ENCODE measurements around the gene NHLH1.
A peak's percentile ranks its signal among the peaks of the same experiment; 100 is the strongest.

NHLH1 gene

GRCh38 chr1:160410406-160411005, 43.6 kb downstream of the NHLH1 start:
- peaks cover 7% of the 10 kb centered on the region for H3K4me1 ChIP-seq (ENCODE audit: control insufficient read depth, insufficient read depth, low read length)
- no peak overlapping the region for H3K9ac ChIP-seq (ENCODE audit: low read length)
- H3K4me3 ChIP-seq (ENCODE audit: low read length), result no peak overlapping the region
- H3K36me3 ChIP-seq (ENCODE audit: control insufficient read depth, insufficient read depth, low read length), result no peaks in the 10 kb centered on the region
- peak overlapping the region; percentile 66 for H3K27ac ChIP-seq (ENCODE audit: low read depth, low read length)
- no peaks in the 10 kb centered on the region for H3K27me3 ChIP-seq (ENCODE audit: control insufficient read depth, insufficient read depth, low read length)

GRCh38 chr1:160411271-160412027, 44.6 kb downstream of the NHLH1 start:
- Histone ChIP-seq H3K27me3 (ENCODE audit: control insufficient read depth, insufficient read depth, low read length) (no peaks in the 10 kb centered on the region), H3K4me1 (ENCODE audit: control insufficient read depth, insufficient read depth, low read length) (peaks cover 7% of the 10 kb centered on the region), H3K4me3 (ENCODE audit: low read length) (no peak overlapping the region), H3K27ac (ENCODE audit: low read depth, low read length) (no peak overlapping the region), H3K36me3 (ENCODE audit: control insufficient read depth, insufficient read depth, low read length) (no peaks in the 10 kb centered on the region), H3K9ac (ENCODE audit: low read length) (no peak overlapping the region)

GRCh38 chr1:160412028-160412362, 45.1 kb downstream of the NHLH1 start:
- Histone ChIP-seq H3K4me1 (ENCODE audit: control insufficient read depth, insufficient read depth, low read length) (peaks cover 7% of the 10 kb centered on the region), H3K27me3 (ENCODE audit: control insufficient read depth, insufficient read depth, low read length) (no peaks in the 10 kb centered on the region), H3K27ac (ENCODE audit: low read depth, low read length) (no peak overlapping the region), H3K9ac (ENCODE audit: low read length) (no peak overlapping the region), H3K4me3 (ENCODE audit: low read length) (no peak overlapping the region), H3K36me3 (ENCODE audit: control insufficient read depth, insufficient read depth, low read length) (no peaks in the 10 kb centered on the region)

- Histone ChIP-seq H3K27ac (ENCODE audit: low read depth, low read length) (no peak overlapping the region), H3K4me1 (ENCODE audit: control insufficient read depth, insufficient read depth, low read length) (peaks cover 7% of the 10 kb centered on the region), H3K36me3 (ENCODE audit: control insufficient read depth, insufficient read depth, low read length) (peaks cover 2% of the 10 kb centered on the region), H3K9ac (ENCODE audit: low read length) (no peak overlapping the region), H3K4me3 (ENCODE audit: low read length) (no peak overlapping the region), H3K27me3 (ENCODE audit: control insufficient read depth, insufficient read depth, low read length) (no peaks in the 10 kb centered on the region)
Measured at GRCh38 chr1:160413716-160414115, 46.8 kb downstream of the NHLH1 start.

DNA sequence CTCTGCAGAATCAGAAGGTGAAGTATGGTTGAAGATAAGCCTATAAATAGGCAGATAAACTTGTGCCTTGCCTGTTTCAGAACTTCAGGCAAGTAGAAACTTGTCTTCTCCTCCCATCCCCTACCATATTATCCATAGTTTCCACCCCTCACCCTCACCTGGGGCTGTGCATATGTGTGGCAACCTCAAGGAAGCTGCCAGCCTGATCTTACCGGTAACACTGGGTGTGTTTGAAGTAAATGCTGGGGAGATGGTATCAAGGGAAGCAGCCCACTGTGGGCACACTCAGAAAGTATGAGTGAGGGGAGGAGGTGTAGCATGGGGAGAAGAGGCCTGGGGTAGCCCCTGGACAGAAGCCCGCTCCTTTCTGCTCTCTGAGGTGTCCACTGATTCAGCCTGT, 48.0 kb downstream of the NHLH1 start:
- Histone ChIP-seq H3K36me3 (ENCODE audit: control insufficient read depth, insufficient read depth, low read length) (peaks cover 3% of the 10 kb centered on the region), H3K9ac (ENCODE audit: low read length) (no peak overlapping the region), H3K27me3 (ENCODE audit: control insufficient read depth, insufficient read depth, low read length) (no peaks in the 10 kb centered on the region), H3K27ac (ENCODE audit: low read depth, low read length) (no peak overlapping the region), H3K4me1 (ENCODE audit: control insufficient read depth, insufficient read depth, low read length) (peaks cover 4% of the 10 kb centered on the region), H3K4me3 (ENCODE audit: low read length) (no peak overlapping the region)

- Histone ChIP-seq H3K27ac (ENCODE audit: low read depth, low read length) (no peak overlapping the region), H3K4me1 (ENCODE audit: control insufficient read depth, insufficient read depth, low read length) (no peaks in the 10 kb centered on the region)
Measured at GRCh38 chr1:160415696-160416290, 48.9 kb downstream of the NHLH1 start.

DNA sequence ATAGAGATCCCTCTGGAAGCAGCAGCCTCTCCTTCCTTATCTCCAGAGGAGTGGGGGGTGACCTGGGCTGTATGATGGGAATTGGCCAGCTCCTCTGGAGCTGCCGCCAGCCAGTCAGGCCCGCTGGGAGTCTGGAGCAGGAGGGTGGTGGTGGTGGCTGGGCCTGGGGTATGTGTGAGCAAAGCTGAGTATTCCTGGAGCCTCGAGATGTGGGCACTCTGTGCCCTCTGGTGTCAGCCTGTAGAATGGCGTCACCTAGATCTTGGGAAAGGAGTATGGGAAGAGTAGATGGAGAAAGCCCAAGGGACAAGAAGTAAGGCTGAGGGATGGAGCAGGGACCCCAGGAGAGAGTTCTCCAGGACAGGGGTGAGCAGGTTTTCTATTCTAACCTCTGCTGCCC, 49.5 kb downstream of the NHLH1 start:
- H3K9ac ChIP-seq (ENCODE audit: low read length), result no peak overlapping the region
- H3K27me3 ChIP-seq (ENCODE audit: control insufficient read depth, insufficient read depth, low read length), result no peaks in the 10 kb centered on the region
- H3K4me1 ChIP-seq (ENCODE audit: control insufficient read depth, insufficient read depth, low read length), result no peaks in the 10 kb centered on the region
- H3K36me3 ChIP-seq (ENCODE audit: control insufficient read depth, insufficient read depth, low read length), result peaks cover 3% of the 10 kb centered on the region
- H3K27ac ChIP-seq (ENCODE audit: low read depth, low read length), result no peak overlapping the region
- H3K4me3 ChIP-seq (ENCODE audit: low read length), result no peak overlapping the region

More at GRCh38 chr1:160415696-160416290, 48.9 kb downstream of the NHLH1 start:
- Histone ChIP-seq H3K4me3 (ENCODE audit: low read length) (no peak overlapping the region), H3K27me3 (ENCODE audit: control insufficient read depth, insufficient read depth, low read length) (no peaks in the 10 kb centered on the region), H3K9ac (ENCODE audit: low read length) (no peak overlapping the region), H3K36me3 (ENCODE audit: control insufficient read depth, insufficient read depth, low read length) (peaks cover 3% of the 10 kb centered on the region)

- no peak overlapping the region for H3K9ac ChIP-seq (ENCODE audit: low read length)
- no peaks in the 10 kb centered on the region for H3K27me3 ChIP-seq (ENCODE audit: control insufficient read depth, insufficient read depth, low read length)
- no peak overlapping the region for H3K27ac ChIP-seq (ENCODE audit: low read depth, low read length)
- H3K4me3 ChIP-seq (ENCODE audit: low read length), result no peak overlapping the region
- H3K36me3 ChIP-seq (ENCODE audit: control insufficient read depth, insufficient read depth, low read length), result peaks cover 6% of the 10 kb centered on the region
- H3K4me1 ChIP-seq (ENCODE audit: control insufficient read depth, insufficient read depth, low read length), result no peaks in the 10 kb centered on the region
Measured at GRCh38 chr1:160418483-160418882, 51.6 kb downstream of the NHLH1 start.

GRCh38 chr1:160419150-160419837, 52.4 kb downstream of the NHLH1 start:
- H3K4me3 ChIP-seq (ENCODE audit: low read length), result no peak overlapping the region
- H3K27ac ChIP-seq (ENCODE audit: low read depth, low read length), result no peak overlapping the region
- H3K4me1 ChIP-seq (ENCODE audit: control insufficient read depth, insufficient read depth, low read length), result no peaks in the 10 kb centered on the region
- H3K27me3 ChIP-seq (ENCODE audit: control insufficient read depth, insufficient read depth, low read length), result no peaks in the 10 kb centered on the region
- no peak overlapping the region for H3K9ac ChIP-seq (ENCODE audit: low read length)
- peaks cover 6% of the 10 kb centered on the region for H3K36me3 ChIP-seq (ENCODE audit: control insufficient read depth, insufficient read depth, low read length)

- no peak overlapping the region for H3K27ac ChIP-seq (ENCODE audit: low read depth, low read length)
- H3K36me3 ChIP-seq (ENCODE audit: control insufficient read depth, insufficient read depth, low read length), result peaks cover 11% of the 10 kb centered on the region
- no peak overlapping the region for H3K9ac ChIP-seq (ENCODE audit: low read length)
Measured at GRCh38 chr1:160419838-160420169, 52.9 kb downstream of the NHLH1 start.

DNA sequence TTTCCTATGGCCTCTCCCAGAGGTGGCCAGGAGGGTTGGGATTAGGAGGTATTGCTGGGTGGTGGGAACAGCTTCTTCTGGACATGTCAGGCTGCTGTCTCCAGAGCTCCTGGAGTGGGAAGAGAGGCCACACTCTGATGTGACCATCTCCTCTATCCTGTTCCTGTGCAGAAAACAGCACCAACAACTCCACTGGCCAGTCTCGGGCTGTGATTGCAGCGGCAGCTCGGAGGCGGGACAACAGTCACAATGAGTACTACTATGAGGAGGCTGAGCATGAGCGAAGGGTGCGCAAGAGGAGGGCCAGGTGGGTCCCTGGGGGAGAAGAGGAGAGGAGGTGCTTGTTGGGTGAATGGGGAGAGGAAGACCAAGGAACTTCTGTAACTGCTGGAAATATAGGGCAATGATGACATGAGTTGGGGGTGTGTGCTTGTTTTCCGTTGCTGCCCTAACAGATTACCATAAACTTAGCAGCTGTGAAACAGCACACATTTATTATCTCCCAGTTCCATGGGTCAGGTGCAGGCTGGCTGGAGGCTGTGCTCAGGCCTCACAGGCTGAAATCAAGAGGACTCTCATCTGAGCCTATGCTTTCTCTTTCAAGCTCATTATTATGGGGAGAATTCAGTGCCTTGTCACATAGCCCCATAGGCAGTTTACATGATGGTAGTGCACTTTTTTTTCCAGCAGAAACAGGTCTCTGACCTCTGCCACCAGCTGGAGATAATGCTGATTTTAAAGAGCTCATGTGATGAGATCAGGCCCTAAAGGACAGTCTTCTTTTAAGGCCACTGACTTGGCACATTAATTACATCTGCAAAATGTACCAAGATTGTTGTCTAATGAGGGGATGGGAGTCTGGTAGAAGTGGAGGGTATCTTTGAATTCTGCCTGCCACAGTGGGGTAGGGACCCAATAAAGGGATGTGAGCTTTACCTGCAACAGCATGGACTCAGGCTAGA, 54.3 kb downstream of the NHLH1 start:
- no peaks in the 10 kb centered on the region for H3K27me3 ChIP-seq (ENCODE audit: control insufficient read depth, insufficient read depth, low read length)
- H3K27ac ChIP-seq (ENCODE audit: low read depth, low read length), result no peak overlapping the region
- H3K4me1 ChIP-seq (ENCODE audit: control insufficient read depth, insufficient read depth, low read length), result no peaks in the 10 kb centered on the region
- H3K9ac ChIP-seq (ENCODE audit: low read length), result no peak overlapping the region
- H3K4me3 ChIP-seq (ENCODE audit: low read length), result no peak overlapping the region
- H3K36me3 ChIP-seq (ENCODE audit: control insufficient read depth, insufficient read depth, low read length), result peaks cover 14% of the 10 kb centered on the region

More at GRCh38 chr1:160419838-160420169, 52.9 kb downstream of the NHLH1 start:
- no peak overlapping the region for H3K4me3 ChIP-seq (ENCODE audit: low read length)
- H3K4me1 ChIP-seq (ENCODE audit: control insufficient read depth, insufficient read depth, low read length), result no peaks in the 10 kb centered on the region
- H3K27me3 ChIP-seq (ENCODE audit: control insufficient read depth, insufficient read depth, low read length), result no peaks in the 10 kb centered on the region

DNA sequence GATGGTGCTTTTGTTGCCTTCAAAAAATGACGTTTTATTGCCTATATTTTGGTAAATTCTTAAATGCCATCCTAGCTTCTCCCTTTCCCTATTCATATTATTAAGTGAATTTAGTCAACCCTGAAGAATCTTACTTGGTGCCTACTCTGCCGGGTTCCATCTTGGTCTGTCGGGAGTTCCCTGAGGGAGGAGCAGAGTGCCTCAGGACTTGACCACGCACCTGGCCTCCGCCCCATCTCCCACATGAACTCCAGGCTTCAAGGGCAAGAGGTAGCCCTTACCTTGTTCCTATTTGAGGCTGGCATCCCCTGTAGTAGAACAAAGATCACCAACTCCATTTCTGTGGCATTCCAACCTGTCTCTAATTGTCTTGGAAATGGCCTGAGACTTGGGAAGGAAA, 55.0 kb downstream of the NHLH1 start:
- no peak overlapping the region for H3K27ac ChIP-seq (ENCODE audit: low read depth, low read length)
- no peak overlapping the region for H3K4me3 ChIP-seq (ENCODE audit: low read length)
- H3K9ac ChIP-seq (ENCODE audit: low read length), result no peak overlapping the region
- H3K27me3 ChIP-seq (ENCODE audit: control insufficient read depth, insufficient read depth, low read length), result no peaks in the 10 kb centered on the region
- H3K4me1 ChIP-seq (ENCODE audit: control insufficient read depth, insufficient read depth, low read length), result no peaks in the 10 kb centered on the region
- peaks cover 14% of the 10 kb centered on the region for H3K36me3 ChIP-seq (ENCODE audit: control insufficient read depth, insufficient read depth, low read length)

All from rectal smooth muscle tissue (tissue), 1 donor.